Erythroblast (primary cell): Measurements from ENCODE around the gene BTBD16.

Experiments
- DNase-seq, 2 experiments: peaks; one replicate each; lab custom pipeline; 2025; lab: John Stamatoyannopoulos, UW
- GATA1 ChIP-seq: IDR thresholded peaks from 2 replicates; pipeline ENCODE4 v1.6.1; 2011; ENCODE audit warnings: low read depth, mild to moderate bottlenecking, control low read depth, low read length, moderate library complexity
- POLR2A ChIP-seq: IDR thresholded peaks from 2 replicates; pipeline ENCODE4 v1.6.1; 2011; ENCODE audit warnings: mild to moderate bottlenecking, low read length

Gene BTBD16

DNA sequence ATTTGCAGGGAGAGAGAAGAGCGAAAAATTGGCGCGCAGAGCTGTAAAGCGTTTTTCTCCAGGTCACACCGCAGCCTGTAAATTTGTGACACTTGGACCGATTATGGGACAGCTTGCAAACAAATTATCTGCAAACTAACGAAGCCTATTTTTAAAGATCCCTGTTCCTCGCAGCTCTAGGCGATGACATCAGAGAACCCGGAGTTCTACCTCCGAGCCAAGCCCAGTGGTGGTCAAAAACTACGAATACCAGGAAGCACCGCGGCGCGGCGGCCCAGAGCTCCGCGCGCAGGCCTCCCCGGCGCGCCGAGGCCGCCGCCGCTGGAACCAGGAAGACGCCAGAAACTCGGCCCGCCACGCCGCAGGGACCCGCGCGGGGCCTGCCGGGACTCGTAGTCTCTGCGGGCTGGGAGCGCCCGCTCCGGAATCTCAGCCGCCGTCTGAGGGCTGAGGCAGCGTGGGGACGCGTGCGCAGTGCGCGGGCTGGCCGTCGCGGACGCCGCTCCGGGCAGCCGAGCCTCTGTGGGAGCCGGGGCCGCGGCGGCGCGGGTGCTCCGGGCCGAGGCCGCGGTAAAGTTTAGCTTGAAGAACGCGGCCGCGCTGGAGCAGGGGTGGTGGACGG lies 103.3 kb downstream of the BTBD16 start, which contains the start of gene PLEKHA1:
Gene PLEKHA1, plus strand, starts transcription at position 472 of the 622 bp plus-strand sequence. CDS start 18,493 bp downstream, outside the sequence.
- peak; percentile 81 to 88 for DNase-seq
- TF ChIP-seq POLR2A (no peak), GATA1 (no peak)

DNA sequence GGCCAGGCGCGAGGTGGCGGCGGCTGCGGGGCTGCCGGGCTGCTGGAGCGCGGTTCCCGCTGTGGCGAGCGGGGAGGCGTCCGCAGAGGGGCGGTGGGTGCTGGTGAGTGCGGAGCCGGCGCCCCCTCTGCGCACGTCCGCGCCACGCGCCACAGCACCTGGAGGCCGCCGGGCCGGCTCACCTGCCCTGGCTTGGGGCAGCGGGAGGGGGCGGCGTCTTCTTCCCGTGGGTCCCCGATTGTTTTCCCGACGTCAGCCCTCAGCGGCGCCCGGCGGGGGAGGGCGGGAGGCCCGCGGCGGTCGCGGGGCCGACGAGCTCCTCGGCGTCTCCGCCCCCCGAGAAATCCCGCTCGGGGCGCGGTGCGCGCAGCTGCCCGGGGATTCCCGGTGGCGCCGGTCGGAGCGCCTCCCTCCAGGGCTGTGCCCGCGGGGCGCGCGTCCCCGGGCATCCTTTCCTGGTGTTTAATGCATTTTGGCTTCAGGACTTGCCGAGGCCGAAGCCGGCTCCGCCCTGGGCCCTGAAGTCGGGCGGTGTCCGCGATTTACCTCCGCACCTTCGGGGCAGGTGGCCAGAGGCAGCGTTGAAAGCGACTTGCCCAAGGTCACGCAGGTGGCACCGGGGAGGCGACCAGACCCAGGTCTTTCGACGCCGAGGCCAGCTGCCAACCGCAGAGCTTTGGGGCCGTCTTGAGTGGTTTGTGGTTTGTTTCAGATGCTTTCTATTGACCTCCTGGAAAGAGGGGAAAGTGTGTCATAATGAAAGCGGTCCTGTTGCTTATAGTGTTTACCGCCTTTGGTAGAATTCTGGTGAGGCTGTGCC lies 104.0 kb downstream of the BTBD16 start:
- DNase-seq: peak; percentile 18 to 20
- TF ChIP-seq POLR2A: no peak
- no peak for TF ChIP-seq GATA1

DNA sequence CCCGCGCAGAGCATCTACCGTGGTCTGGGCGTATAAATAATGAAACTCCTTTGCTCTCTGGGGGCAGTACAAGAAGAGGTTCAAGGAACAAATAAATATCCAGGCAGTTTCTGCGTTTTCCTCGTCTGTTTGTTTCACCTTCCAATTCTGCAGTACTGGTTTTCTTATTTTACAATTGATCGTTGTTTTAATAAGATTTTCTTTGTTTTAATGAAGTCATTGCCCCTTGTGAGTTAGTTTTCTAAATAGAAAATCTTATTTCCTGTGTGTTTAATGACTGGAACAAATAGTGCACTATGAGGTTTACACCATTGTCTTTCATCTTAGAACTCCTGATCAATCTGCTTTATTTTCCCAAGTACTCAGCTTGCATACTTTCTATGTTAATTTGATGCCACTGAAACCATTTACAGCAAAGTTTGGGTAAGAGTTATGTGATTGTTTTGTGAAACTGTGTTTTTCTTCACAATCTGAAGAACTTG lies 104.6 kb downstream of the BTBD16 start:
- DNase-seq: no peak
- TF ChIP-seq GATA1 (no peak), POLR2A (no peak)

- TF ChIP-seq GATA1: no peak
- TF ChIP-seq POLR2A: no peak
- no peak for DNase-seq
These were observed 105.4 kb downstream of the BTBD16 start for GRCh38 chr10:122376364-122376961.

DNA sequence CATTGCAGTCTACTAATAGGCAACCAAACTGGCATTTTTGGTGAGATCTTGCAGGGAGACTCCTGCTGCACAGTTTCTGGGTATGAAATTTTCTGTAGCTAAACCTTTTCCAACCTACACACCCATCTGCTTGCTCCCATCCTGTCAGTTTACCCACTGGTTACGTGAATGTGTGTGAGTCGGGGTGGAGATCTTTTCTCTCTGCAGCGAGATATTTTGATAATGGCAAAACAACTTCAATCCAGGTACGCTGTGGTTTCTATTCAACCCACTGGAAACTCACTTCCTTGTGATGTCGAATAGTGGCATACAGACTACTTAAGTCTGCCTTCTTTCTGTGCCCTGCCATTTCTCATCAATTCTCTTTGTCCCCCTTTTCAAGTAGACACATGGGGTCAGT lies 107.9 kb downstream of the BTBD16 start:
- no peak for DNase-seq
- TF ChIP-seq POLR2A (no peak), GATA1 (no peak)

- DNase-seq: no peak
- no peak for TF ChIP-seq GATA1
These were observed 108.4 kb downstream of the BTBD16 start for GRCh38 chr10:122379537-122379936.

DNA sequence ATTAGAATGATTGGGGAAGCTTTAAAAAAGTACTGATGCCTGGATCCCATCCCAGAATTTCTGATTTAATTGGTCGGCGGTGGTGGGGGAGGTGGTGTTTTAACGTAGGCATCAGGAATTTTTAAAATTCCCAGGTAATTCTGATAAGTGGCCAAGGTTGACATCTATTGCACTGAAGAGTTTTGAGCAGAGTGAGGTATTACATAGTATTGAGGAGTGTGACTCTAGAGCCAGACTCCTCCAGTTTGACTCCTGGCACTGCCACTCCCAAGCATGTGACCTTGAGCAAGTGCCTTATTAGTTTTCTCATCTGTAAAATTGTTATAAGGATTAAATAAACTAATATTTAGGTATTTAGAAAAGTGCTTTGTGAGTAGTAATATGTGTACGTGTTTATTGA lies 109.6 kb downstream of the BTBD16 start:
- no peak for DNase-seq
- TF ChIP-seq POLR2A: no peak
- no peak for TF ChIP-seq GATA1

- no peak for DNase-seq
- TF ChIP-seq POLR2A (no peak), GATA1 (no peak)
These were observed 110.6 kb downstream of the BTBD16 start for GRCh38 chr10:122381680-122382079.

- DNase-seq: no peak
- no peak for TF ChIP-seq GATA1
- no peak for TF ChIP-seq POLR2A
These were observed 115.4 kb downstream of the BTBD16 start for GRCh38 chr10:122386514-122386913.

DNA sequence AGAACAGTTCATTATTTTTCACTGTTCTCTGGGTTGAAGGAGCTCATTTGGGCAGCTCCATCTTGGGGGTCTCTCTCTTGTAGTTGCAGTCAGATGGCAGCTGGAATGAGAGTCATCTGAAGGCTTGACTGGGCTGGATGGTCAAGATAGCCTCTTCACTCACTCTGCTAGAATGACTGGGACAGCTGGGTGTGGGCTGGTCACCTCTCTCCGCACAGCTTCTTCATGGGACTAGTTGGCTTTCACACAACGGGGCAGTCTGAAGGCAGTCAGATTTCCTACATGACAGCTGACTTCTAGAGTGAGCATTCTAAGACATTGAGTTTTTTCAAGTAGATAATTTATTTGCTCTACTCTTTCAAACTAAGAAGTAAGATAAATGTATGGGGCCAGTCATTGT lies 116.5 kb downstream of the BTBD16 start:
- no peak for DNase-seq
- no peak for TF ChIP-seq POLR2A
- no peak for TF ChIP-seq GATA1
